GM23338 (cell line): ENCODE results near the gene FBXO34.

Experiments used
- CREB1 ChIP-seq: fragments of 250-450 bp; sonication (Bioruptor Pico); IDR thresholded peaks from 2 replicates; pipeline ENCODE4 v1.5.0; 2020; ENCODE audit warnings: low read depth, mild to moderate bottlenecking, moderate library complexity
- EZH2 ChIP-seq: fragments of 200-600 bp; sonication (generic); IDR thresholded peaks from one replicate; pipeline ENCODE4 v1.8.0; 2017; ENCODE audit warnings: antibody characterized with exemption, mild to moderate bottlenecking, low read depth; ENCODE audit not compliant: unreplicated experiment
- EZH2phosphoT487 ChIP-seq: fragments of 200-600 bp; sonication (generic); IDR thresholded peaks from one replicate; pipeline ENCODE4 v1.8.1; 2018; ENCODE audit warnings: antibody characterized with exemption; ENCODE audit not compliant: unreplicated experiment
- NANOG ChIP-seq: IDR thresholded peaks from 2 replicates; pipeline ENCODE4 v1.6.1; 2016; ENCODE audit warnings: antibody characterized with exemption, borderline replicate concordance
- POLR2AphosphoS5 ChIP-seq: IDR thresholded peaks from 2 replicates; pipeline ENCODE4 v1.6.1; 2016; ENCODE audit warnings: antibody characterized with exemption, low read depth
- ZNF114 ChIP-seq: fragments of 250-450 bp; sonication (Bioruptor Pico); IDR thresholded peaks from 2 replicates; pipeline ENCODE4 v1.5.0; 2020; ENCODE audit warnings: mild to moderate bottlenecking, moderate library complexity
- ZNF331 ChIP-seq: fragments of 250-450 bp; sonication (Bioruptor Pico); IDR thresholded peaks from 2 replicates; pipeline ENCODE4 v1.5.0; 2020; ENCODE audit warnings: low read depth, mild to moderate bottlenecking, moderate library complexity
- TF ChIP-seq, protein P1 (sequence below), 2 experiments: fragments of 200-600 bp in 1 of 2; sonication (generic) in 1 of 2; conservative IDR thresholded peaks; 2 replicates each; pipeline versions ENCODE4 v1.5.1 to v1.6.1; 2016 to 2017; ENCODE audit warnings: antibody characterized with exemption in 2 of 2, low read depth in 2 of 2, mild to moderate bottlenecking in 2 of 2, moderate library complexity in 1 of 2
- TF ChIP-seq, protein P2 (sequence below): fragments of 250-450 bp; sonication (Bioruptor Pico); IDR thresholded peaks from 2 replicates; pipeline ENCODE4 v1.5.0; 2020; ENCODE audit warnings: mild to moderate bottlenecking, moderate library complexity
- TF ChIP-seq, protein P3 (sequence below): IDR thresholded peaks from one replicate; pipeline ENCODE4 v1.6.1; 2018; ENCODE audit warnings: antibody characterized with exemption; ENCODE audit not compliant: unreplicated experiment

DNA sequence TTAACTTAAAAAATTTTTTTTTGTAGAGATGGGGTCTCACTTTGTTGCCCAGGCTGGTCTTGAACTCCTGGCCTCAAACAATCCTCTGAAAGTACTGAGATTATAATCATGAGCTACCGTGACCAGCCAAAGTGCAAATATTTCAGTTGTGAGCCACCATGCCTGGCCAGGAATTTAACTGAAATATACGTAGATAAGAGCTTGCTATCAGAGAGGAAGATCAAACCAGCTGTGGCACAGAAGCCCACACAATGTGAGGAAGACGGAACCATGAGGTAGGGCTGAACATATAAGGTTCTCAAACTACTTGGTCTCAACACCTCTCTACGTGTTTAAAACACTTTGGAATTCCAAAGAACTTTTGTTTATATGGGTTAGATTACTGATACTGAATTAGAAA is 111.3 kb downstream of the FBXO34 start:
- TF ChIP-seq POLR2AphosphoS5 (no peak), ZNF114 (CRISPR knock-in tag) (no peak), CREB1 (CRISPR knock-in tag) (no peak), EZH2 (no peak), EZH2phosphoT487 (no peak), NANOG (no peak), ZNF331 (no peak)
- TF ChIP-seq, protein P1, sequence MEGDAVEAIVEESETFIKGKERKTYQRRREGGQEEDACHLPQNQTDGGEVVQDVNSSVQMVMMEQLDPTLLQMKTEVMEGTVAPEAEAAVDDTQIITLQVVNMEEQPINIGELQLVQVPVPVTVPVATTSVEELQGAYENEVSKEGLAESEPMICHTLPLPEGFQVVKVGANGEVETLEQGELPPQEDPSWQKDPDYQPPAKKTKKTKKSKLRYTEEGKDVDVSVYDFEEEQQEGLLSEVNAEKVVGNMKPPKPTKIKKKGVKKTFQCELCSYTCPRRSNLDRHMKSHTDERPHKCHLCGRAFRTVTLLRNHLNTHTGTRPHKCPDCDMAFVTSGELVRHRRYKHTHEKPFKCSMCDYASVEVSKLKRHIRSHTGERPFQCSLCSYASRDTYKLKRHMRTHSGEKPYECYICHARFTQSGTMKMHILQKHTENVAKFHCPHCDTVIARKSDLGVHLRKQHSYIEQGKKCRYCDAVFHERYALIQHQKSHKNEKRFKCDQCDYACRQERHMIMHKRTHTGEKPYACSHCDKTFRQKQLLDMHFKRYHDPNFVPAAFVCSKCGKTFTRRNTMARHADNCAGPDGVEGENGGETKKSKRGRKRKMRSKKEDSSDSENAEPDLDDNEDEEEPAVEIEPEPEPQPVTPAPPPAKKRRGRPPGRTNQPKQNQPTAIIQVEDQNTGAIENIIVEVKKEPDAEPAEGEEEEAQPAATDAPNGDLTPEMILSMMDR (conservative IDR thresholded peaks at IDR 0.05; ENCODE audit: low read depth in 2 of 2): no peak
- TF ChIP-seq, protein P2, sequence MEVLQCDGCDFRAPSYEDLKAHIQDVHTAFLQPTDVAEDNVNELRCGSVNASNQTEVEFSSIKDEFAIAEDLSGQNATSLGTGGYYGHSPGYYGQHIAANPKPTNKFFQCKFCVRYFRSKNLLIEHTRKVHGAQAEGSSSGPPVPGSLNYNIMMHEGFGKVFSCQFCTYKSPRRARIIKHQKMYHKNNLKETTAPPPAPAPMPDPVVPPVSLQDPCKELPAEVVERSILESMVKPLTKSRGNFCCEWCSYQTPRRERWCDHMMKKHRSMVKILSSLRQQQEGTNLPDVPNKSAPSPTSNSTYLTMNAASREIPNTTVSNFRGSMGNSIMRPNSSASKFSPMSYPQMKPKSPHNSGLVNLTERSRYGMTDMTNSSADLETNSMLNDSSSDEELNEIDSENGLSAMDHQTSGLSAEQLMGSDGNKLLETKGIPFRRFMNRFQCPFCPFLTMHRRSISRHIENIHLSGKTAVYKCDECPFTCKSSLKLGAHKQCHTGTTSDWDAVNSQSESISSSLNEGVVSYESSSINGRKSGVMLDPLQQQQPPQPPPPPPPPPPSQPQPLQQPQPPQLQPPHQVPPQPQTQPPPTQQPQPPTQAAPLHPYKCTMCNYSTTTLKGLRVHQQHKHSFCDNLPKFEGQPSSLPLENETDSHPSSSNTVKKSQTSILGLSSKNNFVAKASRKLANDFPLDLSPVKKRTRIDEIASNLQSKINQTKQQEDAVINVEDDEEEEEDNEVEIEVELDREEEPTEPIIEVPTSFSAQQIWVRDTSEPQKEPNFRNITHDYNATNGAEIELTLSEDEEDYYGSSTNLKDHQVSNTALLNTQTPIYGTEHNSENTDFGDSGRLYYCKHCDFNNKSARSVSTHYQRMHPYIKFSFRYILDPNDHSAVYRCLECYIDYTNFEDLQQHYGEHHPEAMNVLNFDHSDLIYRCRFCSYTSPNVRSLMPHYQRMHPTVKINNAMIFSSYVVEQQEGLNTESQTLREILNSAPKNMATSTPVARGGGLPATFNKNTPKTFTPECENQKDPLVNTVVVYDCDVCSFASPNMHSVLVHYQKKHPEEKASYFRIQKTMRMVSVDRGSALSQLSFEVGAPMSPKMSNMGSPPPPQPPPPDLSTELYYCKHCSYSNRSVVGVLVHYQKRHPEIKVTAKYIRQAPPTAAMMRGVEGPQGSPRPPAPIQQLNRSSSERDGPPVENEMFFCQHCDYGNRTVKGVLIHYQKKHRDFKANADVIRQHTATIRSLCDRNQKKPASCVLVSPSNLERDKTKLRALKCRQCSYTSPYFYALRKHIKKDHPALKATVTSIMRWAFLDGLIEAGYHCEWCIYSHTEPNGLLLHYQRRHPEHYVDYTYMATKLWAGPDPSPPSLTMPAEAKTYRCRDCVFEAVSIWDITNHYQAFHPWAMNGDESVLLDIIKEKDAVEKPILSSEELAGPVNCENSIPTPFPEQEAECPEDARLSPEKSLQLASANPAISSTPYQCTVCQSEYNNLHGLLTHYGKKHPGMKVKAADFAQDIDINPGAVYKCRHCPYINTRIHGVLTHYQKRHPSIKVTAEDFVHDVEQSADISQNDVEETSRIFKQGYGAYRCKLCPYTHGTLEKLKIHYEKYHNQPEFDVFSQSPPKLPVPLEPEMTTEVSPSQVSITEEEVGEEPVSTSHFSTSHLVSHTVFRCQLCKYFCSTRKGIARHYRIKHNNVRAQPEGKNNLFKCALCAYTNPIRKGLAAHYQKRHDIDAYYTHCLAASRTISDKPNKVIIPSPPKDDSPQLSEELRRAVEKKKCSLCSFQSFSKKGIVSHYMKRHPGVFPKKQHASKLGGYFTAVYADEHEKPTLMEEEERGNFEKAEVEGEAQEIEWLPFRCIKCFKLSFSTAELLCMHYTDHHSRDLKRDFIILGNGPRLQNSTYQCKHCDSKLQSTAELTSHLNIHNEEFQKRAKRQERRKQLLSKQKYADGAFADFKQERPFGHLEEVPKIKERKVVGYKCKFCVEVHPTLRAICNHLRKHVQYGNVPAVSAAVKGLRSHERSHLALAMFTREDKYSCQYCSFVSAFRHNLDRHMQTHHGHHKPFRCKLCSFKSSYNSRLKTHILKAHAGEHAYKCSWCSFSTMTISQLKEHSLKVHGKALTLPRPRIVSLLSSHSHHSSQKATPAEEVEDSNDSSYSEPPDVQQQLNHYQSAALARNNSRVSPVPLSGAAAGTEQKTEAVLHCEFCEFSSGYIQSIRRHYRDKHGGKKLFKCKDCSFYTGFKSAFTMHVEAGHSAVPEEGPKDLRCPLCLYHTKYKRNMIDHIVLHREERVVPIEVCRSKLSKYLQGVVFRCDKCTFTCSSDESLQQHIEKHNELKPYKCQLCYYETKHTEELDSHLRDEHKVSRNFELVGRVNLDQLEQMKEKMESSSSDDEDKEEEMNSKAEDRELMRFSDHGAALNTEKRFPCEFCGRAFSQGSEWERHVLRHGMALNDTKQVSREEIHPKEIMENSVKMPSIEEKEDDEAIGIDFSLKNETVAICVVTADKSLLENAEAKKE: no peak
- TF ChIP-seq, protein P3, sequence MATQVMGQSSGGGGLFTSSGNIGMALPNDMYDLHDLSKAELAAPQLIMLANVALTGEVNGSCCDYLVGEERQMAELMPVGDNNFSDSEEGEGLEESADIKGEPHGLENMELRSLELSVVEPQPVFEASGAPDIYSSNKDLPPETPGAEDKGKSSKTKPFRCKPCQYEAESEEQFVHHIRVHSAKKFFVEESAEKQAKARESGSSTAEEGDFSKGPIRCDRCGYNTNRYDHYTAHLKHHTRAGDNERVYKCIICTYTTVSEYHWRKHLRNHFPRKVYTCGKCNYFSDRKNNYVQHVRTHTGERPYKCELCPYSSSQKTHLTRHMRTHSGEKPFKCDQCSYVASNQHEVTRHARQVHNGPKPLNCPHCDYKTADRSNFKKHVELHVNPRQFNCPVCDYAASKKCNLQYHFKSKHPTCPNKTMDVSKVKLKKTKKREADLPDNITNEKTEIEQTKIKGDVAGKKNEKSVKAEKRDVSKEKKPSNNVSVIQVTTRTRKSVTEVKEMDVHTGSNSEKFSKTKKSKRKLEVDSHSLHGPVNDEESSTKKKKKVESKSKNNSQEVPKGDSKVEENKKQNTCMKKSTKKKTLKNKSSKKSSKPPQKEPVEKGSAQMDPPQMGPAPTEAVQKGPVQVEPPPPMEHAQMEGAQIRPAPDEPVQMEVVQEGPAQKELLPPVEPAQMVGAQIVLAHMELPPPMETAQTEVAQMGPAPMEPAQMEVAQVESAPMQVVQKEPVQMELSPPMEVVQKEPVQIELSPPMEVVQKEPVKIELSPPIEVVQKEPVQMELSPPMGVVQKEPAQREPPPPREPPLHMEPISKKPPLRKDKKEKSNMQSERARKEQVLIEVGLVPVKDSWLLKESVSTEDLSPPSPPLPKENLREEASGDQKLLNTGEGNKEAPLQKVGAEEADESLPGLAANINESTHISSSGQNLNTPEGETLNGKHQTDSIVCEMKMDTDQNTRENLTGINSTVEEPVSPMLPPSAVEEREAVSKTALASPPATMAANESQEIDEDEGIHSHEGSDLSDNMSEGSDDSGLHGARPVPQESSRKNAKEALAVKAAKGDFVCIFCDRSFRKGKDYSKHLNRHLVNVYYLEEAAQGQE: no peak
